ENCODE data around the gene PIGZ.

PIGZ gene, protein sequence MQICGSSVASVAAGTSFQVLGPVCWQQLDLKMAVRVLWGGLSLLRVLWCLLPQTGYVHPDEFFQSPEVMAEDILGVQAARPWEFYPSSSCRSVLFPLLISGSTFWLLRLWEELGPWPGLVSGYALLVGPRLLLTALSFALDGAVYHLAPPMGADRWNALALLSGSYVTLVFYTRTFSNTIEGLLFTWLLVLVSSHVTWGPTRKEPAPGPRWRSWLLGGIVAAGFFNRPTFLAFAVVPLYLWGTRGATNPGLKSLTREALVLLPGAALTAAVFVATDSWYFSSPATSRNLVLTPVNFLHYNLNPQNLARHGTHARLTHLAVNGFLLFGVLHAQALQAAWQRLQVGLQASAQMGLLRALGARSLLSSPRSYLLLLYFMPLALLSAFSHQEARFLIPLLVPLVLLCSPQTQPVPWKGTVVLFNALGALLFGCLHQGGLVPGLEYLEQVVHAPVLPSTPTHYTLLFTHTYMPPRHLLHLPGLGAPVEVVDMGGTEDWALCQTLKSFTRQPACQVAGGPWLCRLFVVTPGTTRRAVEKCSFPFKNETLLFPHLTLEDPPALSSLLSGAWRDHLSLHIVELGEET

DNA sequence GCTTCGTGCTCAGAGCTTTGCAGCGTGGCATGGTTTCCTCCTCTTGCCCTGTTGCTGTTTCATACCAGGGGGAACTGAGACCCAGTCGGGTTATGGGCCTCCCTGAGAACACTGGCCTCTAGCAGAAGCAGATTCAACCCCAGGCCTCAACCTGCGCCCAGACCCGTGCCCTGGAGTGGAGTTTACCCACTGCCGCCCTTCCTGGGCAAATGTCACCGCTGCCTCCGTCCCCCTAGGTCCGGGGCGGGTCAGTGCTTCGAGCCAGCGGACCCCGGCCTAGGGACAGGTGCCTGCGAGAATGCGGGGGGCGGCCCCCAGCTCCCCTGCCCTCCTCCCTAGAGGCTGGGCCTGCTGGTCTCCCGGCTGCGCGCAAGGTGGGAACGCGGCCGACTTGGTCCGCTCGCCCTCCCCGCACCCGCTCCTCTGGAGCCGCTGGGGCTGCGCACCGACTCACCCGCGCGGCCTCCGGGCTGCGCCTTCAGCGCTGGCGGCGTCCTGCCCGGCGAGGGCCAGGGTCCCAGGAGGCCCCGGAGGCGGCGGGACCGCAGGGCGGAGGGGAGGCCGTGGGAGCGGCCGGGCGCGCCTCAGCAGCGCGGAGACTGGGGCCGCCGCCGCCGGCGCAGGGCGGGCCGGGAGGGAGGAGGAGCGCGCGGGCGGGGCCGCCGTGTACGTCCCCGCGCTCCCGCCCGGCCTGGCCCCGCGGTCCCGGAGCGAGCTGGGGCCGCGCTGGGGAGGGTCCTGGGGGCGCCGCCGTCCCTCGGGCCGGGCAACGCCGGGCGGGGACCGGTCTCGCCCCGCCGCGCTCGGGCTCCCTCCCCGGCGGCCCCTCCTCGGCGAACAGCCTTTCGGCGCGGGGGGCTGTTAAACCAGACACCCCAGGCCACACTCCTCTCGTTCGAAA lies at the start of gene PIGZ:
PIGZ (minus strand) TSS at position 601 of the 901 bp plus-strand sequence. CDS start 16,802 bp downstream, outside the sequence.
- DNase-seq = peak in 1 of 2 donors; percentile 28

DNA sequence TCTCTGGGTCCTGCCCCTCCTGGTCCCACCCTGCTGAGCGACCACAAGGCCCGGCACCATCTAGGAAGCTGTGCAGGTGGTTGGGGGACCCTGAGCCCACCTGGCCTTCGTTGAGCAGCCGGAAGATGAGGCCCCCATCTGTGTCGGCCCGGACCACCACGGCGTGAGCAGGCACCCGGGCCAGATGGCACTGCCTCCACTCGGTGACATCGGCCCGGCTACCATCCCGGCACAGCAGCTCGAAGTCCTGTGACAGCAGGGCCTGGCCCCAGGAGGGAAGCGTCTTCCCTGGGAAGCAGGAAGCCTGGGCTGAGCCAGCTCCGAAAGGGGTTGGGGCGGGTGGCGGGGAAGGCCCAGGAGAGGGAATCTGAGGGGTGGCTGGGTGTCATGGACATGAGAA lies 48.4 kb upstream of the PIGZ start:
- no peak for DNase-seq

DNA sequence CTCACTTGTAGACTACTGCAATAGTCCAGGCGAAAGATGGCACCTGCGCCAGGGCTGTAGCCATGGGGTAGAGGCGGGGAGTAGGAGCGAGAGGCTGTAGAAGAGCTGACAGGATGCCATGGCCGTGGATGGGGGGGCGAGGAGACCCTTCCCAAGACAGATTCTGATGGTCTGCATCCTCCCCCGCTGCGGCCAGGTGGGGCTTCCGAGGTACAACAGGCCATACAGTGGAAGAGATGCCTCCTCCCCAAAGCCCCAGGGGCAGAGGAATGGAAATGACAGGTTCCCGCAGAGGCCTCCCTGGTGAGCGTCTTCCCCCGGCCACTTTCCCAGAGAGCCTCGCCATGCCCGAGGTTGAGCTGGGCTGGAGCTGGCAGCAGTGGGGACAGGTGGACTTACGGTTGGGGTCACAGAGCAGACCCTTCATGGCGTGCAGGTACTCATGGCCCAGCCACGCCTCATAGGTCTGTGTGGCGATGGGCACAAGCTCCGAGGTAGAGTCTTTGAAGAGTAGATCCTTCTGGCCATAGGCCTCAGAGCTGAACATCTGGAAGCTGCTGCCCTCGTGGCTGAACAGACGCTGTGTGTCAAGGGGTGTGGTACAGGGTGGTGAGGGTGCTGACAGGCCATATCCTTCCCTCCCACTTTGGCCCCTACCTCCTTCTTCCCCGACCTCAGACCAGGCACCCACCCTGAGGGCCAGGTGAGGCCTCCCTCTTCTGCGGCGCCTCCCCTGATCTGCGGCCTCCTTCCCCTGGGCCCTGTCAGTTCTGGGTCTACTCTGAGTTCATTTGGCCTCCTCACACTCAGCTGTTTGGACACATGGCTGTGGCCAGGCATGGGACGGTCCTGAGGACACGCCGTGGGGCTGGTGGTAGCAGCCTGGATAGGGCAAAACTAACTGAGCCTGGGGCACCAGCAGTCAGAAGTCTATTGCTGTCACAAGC lies 47.4 kb upstream of the PIGZ start:
- DNase-seq = no peak

DNA sequence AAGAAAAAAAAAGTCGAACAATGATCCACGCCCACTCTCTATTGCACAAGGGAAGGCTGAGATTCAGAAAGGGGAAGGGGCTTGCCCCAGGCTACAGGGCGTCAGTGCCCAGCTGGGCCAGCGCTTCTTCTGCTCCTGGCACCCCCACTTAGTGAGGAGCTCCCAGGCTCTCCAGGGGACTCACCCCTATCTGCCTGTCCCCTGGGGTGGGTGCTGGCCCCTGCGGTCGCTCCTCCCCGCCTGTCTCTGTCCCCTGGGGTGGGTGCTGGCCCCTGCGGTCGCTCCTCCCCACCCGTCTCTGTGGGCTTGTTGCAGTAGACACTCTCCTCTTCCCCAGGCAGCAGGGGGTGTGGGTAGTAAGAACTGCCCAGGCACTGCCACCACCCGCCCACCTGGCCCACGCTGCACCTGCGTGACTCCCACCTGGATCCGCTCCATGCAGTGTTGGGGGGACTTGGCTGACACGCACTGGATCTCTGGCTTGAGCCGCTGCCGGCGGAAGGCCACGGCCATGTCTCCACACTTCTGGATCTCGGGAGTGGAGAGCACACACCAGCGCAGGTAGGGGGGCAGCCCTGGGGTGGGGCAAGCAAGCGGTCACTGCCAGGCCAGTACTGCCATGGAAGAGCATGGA lies 46.4 kb upstream of the PIGZ start:
- DNase-seq = no peak

DNA sequence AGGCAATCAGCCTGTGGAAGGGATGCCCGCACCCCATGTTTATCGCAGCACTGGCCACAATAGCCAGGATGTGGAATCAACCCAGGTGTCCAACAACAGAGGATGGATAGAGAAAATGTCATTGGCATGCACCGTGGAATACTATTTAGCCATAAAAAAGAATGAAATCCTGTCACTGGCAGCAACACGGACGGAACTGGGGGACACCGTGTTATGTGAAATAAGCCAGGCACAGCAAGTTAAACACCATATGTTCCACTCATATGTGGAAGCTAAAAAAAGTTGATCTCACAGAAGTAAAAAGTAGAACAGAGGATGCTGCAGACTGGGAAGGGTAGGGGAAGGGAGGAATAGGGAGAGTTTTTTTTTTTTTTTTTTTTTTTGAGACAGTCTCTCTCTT lies 45.4 kb upstream of the PIGZ start:
- no peak for DNase-seq

DNA sequence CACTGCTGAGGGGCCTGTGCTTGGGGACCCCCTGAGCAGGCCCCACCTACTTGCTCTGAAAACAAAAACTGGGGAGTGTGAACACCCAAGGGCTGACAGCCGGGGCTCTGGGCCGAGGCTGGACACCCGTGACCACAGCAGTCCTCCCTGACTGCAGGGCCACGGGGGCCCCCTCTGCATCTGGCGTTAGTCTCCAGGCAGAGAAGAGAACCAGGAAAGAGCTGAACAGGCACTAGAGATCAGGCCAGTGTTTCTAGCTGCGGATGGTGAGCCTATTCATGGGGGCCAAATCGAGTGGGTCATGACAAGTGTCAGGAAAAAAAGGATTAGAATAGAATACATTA lies 43.9 kb upstream of the PIGZ start:
- DNase-seq = no peak

DNA sequence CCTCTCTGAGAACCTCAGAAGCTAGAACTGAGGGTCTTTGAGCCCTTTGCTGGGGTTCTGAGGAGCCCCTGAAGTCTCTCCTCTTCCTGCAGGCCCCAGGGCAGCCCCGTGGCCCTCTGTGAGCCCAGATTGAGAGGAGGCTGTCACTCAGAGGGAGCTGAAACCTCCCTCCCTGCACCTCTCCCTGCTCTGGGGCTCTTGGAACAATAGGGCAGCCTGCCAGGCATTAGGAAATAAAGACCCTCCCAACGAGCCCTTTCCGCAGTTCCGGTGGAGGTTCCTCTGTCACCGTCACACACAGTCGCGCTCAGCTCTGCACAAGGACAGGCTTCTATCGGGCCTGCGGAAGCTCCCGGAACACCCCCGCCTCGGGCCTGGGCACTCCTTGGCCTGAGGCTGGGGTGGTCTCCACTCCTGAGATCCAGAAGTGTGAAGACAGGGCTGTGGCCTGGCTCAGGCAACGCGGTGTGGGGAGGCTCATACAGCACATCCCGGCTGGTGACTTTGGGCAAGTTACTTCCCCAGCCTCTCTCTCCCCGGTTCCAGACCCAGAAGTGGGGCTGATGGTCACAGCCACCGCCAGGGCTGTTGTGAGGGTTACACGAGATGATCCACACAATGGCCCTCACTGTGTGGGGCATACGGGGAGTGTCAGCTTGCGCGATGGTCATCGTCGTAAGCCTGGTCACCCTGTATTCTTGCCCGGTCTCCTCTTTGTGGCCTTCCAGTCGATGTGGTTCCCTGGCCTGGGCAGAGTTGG lies 43.3 kb upstream of the PIGZ start:
- DNase-seq = no peak

DNA sequence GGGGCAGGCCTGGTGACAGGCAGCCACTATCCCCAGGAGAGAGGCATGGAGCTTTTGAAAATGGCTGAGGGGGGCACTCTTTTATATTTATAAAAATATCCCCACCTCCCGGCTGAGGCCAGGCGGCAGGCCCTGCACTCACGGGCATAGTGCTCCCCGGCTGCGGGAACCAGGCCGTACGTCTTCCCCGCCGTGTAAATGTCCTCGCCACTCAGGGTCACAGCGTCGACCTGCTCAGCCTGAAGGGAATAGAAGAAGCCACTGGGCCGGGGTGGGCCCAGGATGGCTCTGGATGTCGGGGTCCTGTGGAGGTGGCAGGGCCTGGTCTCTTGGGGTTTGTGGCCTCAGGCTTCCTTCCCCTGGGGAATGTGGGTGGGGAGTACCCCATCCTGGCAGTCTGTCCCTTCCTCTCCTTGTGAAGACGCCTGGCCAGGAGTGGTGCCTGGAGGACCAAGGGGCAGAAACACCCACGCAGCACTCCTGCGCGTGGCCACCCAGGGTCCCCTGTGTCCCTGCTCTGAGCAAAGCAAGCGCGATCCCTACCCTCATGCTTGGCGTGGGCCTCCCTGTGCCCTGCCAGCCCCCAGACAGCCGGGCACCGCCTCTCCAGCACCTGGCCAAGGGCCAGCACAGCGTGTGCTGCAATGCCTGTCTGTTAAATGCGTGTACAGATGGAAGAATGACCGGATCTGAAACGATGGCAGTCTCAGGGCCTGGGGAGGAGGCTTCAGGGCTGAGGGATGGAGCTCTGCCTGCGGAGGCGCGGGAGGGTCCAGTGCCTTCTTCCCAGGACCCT lies 42.1 kb upstream of the PIGZ start:
- DNase-seq = no peak

DNA sequence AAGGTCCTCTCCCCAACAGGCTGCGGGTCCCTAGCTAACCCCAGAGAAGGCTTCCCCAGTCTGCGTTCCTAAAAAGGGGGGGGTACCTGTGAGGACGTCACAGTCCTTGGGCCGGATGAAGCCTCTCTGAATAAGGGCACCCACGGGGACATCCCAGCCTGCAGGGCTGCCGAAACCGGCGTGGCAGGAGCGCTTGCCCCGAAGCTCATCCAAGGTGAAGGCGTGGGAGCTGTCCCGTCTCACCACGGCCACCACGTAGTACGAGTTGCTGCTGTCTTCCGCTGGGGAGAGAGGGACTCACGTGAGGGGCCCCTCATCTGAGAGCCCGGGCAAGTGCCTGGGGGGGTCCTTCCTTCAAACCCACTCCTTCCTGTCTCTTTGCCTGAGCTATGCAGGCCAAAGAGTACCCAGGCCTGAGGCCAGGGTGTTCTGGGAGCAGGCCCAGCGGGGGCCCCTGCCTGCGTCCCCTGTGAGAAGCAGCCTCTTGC lies 40.9 kb upstream of the PIGZ start:
- no peak for DNase-seq

DNA sequence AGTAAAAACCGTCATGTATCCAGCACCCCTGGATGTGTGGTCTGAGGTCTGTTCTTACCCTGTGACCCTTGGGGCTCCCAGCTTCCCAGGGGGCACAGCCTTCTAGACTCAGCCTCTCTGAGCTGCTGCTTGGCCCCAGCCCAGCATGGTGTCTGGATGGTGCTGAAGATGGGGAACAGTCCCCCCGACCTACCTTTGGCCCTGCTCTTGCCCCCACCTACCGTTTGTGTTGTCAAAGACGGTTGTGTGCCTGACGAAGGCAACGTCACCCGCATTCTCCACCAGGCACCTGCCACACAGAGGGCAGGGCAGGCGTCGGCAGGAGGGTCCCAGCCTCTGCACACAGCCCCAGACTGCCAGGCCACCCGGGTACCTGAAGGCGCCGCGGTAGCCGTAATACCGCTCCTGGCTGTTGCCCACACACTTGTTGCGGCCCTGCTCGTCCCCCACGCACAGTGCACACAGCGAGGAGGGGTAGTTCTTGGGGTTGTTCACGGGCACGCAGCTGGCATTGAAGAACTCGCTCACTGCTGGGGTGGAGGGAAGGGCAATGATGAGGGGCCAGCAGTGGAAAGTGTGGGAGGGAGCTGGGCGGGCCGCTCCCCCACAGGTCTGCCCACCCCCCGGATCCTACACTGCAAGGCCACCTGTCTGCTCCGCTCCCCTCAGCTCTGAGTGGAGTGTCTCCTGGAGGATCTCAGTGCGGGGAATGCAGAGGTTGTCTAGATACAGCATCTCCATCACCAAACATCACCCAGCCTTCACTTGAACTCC lies 40.0 kb upstream of the PIGZ start:
- DNase-seq = no peak

DNA sequence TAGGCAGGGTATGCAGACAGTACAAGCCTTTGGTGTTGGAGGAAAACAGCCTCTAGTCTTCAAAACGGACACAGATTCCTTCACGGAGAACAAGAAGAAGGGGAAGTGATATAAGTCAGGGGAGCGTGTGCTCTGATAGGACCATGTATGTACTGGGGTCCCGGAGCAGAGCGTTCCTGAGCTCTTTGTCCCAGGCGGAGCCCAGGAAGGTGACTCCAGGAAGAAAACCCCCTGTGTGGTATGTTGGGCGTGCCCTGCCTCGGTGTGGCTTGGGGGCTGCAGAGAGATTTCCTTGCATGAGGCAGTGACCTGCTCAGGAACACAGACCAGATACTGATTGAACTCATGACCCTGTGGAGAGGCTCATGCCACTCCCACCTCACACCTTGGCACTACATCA lies 39.3 kb upstream of the PIGZ start:
- DNase-seq = no peak

DNA sequence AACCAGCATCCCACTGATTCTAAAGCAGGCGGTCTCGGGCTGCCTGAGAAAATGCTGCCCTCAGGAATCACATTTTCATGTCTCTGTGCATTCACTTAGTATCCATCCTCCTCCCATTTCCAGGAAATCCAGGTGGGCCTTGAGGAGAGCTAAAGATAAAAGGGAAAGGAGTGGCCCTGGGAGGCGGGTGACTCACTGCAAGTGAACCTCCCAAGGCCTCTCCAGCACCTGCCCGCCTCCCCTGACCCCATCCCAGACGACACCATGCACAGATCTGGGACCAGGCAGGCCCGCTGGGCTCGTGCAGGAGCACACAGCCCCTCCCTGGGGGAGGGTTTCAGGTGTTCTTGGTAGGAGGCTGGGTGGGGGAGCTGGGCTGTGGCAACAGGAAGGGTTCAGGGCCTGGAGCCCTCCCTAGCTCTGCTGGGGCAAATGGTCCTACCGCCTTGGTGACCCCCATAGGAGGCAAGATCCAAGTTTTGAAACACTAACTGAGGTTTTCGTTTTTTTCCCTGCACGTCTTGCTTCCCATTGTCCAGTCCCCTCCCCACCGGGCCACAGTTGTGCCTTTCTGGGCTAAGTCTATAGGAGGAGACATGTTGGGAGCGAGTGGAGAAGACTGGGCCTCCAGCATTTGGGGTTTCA lies 38.8 kb upstream of the PIGZ start:
- DNase-seq = no peak

DNA sequence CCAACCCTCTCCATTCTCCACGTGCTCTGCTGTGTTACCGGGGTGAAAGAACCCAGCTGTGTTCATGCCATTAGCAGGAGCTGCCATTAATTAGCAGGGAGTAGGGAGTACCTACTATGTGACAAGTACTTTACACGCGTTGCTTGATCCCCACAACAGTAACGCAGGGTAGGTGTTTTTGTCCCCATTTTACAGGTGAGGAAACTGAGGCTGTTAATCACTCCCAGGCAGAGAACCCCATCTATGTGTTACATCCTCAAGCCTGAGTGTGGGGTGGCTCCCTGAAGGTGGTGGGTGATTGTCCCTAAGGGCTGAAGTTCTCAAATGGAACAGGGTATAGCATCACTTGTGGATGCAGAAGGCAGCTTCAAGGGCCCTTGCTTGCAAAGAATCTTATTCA lies 38.2 kb upstream of the PIGZ start:
- DNase-seq = no peak

DNA sequence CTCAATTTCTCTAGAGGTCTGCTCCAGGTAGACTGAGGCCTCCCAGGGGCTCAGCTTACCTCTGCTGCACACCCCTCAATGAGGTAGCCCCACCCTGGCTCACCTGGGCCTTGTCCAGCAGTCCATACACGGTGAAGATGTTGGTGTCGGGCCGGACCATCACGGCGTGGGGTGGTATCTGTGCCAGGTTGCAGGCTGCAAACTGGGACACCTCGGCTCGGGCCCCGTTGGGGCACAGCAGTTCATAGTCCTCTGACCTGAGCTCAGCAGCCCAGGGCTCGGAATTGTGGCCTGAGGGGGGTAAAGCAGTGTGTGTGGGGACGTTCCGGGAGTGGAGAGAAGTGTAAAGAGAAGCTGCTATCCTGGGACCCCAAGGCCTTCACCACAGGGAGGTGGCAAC lies 37.8 kb upstream of the PIGZ start:
- no peak for DNase-seq

DNA sequence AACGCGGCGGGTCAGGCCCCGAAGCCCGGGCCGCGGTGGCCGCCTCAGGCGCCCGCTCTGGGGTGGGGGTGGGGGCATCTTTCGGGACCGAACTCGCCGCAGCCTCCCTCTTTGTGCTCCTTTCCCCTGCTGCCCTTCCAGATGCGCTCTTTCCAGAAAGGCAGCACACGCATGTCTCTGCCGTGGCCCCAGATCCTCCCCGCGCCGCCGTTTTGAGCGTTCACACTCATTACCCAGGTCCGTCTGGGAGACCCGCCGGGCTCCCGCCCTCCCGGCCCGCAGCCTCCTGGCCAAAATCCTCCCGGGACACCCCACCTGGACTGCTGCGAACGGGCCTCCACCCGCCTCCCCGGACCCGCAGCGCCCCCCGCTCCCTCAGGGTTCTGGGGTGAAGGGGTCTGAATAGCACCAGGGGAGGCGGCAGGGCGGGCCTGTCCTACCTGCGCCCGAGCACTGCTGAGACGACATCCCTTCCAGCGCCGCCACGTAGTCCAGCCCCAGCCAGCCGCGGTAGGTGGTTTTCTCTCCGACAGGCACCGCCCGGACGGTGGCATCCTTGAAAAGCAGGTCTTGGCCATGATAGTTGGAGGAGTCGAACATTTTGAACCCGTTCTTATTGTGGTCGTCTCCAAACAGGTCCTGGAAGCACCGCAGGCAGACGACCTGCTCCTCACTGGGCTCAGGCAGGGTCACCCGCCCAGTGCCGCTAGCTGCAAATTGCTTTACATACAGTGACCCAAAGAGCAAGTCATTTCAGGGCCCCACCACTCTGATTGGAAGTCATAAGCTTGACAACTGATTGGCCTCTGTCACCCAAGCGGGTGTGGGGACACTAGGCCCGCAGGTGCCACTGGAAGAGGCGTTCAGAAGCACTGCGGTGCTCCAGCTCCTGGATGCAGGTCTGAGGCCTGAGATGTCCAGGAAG lies 35.1 kb upstream of the PIGZ start:
- DNase-seq = no peak

DNA sequence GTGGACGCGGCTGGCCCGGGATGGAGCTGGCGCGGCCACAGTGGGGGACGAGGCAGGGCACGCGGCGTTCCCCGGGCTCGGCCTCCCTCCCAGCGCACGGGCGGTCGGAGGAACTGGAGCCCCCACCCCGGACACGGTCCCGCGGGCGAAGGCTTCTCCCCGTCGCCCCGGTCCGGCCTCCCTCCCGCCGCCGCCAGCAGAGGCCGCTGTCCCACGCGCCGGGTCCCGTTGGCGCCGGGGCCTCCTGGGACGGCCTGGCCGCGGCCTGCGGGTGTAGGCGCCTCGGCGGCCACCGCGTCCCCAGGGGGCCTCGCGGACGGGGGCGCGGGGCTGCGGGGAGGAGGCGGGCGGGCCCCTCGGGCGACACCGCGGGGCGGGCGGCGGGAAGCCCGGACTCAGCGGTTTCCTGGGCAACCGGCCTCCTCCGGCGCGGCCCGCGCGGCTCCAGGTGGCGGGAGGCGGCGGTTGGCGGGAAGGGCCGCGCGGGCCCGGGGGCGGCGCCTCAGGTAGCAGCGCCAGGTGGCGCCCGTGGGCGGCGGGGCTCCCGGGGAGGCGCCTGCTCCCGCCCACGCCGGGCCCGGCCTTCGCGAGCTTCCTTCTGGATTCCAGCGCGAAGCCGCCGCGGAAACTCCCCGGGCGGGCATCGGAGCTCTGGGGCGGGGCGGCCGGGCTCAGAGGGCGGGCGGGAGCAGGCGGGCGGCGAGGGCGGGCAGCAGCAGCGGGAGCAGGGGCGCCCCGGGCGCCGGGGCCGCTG lies 34.2 kb upstream of the PIGZ start:
- DNase-seq = peak; percentile 76 to 86
